Neural cell (in vitro differentiated cells): ENCODE data around the gene POLD1.

Experiments
- CTCF ChIP-seq: fragments of 450-650 bp; IDR thresholded peaks from 2 replicates; pipeline ENCODE4 v1.5.1; 2014; ENCODE audit warnings: antibody characterized with exemption, mild to moderate bottlenecking, moderate library complexity; ENCODE audit not compliant: poor library complexity, severe bottlenecking
- EP300 ChIP-seq: fragments of 450-650 bp; conservative IDR thresholded peaks from 2 replicates; pipeline ENCODE4 v1.6.1; 2014; ENCODE audit warnings: antibody characterized with exemption, mild to moderate bottlenecking, moderate library complexity; ENCODE audit not compliant: poor library complexity, severe bottlenecking
- EZH2 ChIP-seq: fragments of 200-600, 300-800 bp; shearing (Covaris generic), sonication (generic); IDR thresholded peaks from 2 replicates; pipeline ENCODE4 v1.6.1; 2014; ENCODE audit warnings: antibody characterized with exemption, low read length, borderline replicate concordance, mild to moderate bottlenecking; ENCODE audit not compliant: insufficient read depth, poor library complexity, severe bottlenecking
- MXI1 ChIP-seq: fragments of 450-650 bp; conservative IDR thresholded peaks from 2 replicates; pipeline ENCODE4 v1.6.1; 2014; ENCODE audit warnings: antibody characterized with exemption, mild to moderate bottlenecking; ENCODE audit not compliant: poor library complexity, severe bottlenecking
- POLR2AphosphoS5 ChIP-seq: IDR thresholded peaks from 2 replicates; pipeline ENCODE4 v1.6.1; 2012
- RAD21 ChIP-seq: fragments of 450-650 bp; conservative IDR thresholded peaks from 2 replicates; pipeline ENCODE4 v1.6.1; 2014; ENCODE audit warnings: antibody characterized with exemption, mild to moderate bottlenecking, moderate library complexity
- REST ChIP-seq: IDR thresholded peaks from 2 replicates; pipeline ENCODE4 v1.6.1; 2012; ENCODE audit warnings: borderline replicate concordance
- SMC3 ChIP-seq: fragments of 450-650 bp; conservative IDR thresholded peaks from 2 replicates; pipeline ENCODE4 v1.6.1; 2014; ENCODE audit warnings: antibody characterized with exemption, mild to moderate bottlenecking, moderate library complexity; ENCODE audit not compliant: poor library complexity
- TAF1 ChIP-seq: IDR thresholded peaks from 2 replicates; pipeline ENCODE4 v1.6.1; 2012; ENCODE audit warnings: low read depth

GRCh38 chr19:50340331-50340730 is 43.8 kb upstream of the POLD1 start:
- TF ChIP-seq CTCF (no peak), TAF1 (no peak), EZH2 (no peak), REST (no peak), RAD21 (no peak), POLR2AphosphoS5 (no peak), EP300 (no peak), SMC3 (no peak), MXI1 (no peak)
